GM12873 (cell line): ENCODE measurements around the gene RNF7.

Experiments used
- TF ChIP-seq, protein P1 (sequence below): IDR thresholded peaks from 2 replicates; pipeline ENCODE4 v1.5.1; 2012; ENCODE audit warnings: low read depth, mild to moderate bottlenecking, moderate library complexity, low read length, control low read depth; ENCODE audit not compliant: insufficient read depth; ENCODE audit errors: missing control alignments

Gene RNF7

DNA sequence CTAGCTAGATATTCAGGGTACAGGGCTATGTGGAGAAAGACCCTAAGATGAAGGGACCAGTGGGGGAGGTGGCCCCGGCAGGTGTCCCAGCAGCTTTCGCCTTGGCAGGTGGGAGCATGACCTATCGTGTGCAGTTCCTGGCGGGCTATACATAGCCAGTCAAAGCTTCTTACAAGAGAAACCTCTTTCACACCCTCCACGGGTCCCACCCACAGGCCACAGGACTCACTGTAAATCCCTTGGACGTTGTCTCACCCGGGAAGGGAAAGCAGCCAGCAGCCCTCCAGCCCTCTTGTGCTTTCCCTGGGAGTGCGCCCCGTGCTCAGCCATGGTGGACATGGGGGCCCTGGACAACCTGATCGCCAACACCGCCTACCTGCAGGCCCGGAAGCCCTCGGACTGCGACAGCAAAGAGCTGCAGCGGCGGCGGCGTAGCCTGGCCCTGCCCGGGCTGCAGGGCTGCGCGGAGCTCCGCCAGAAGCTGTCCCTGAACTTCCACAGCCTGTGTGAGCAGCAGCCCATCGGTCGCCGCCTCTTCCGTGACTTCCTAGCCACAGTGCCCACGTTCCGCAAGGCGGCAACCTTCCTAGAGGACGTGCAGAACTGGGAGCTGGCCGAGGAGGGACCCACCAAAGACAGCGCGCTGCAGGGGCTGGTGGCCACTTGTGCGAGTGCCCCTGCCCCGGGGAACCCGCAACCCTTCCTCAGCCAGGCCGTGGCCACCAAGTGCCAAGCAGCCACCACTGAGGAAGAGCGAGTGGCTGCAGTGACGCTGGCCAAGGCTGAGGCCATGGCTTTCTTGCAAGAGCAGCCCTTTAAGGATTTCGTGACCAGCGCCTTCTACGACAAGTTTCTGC, 40.1 kb downstream of the RNF7 start:
- TF ChIP-seq, protein P1, sequence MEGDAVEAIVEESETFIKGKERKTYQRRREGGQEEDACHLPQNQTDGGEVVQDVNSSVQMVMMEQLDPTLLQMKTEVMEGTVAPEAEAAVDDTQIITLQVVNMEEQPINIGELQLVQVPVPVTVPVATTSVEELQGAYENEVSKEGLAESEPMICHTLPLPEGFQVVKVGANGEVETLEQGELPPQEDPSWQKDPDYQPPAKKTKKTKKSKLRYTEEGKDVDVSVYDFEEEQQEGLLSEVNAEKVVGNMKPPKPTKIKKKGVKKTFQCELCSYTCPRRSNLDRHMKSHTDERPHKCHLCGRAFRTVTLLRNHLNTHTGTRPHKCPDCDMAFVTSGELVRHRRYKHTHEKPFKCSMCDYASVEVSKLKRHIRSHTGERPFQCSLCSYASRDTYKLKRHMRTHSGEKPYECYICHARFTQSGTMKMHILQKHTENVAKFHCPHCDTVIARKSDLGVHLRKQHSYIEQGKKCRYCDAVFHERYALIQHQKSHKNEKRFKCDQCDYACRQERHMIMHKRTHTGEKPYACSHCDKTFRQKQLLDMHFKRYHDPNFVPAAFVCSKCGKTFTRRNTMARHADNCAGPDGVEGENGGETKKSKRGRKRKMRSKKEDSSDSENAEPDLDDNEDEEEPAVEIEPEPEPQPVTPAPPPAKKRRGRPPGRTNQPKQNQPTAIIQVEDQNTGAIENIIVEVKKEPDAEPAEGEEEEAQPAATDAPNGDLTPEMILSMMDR = no peak

DNA sequence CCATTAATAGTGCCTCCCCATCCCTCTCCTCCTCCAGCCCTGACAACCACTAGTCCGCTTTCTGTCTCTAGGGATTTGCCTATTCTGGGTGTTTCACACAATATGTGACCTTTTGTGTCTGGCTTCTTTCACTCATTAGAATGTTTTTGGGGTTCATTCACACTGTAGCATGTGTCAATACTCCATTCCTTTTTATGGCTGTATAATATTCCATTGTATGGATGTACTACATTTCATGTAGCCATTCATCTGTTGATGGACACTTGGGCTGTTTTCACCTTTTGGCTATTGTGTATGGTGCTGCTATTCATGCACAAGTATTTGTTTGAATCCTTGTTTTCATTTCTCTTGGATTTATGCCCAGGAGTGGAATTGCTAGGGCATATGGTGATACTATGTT, 41.6 kb downstream of the RNF7 start:
- TF ChIP-seq, protein P1 = no peak

DNA sequence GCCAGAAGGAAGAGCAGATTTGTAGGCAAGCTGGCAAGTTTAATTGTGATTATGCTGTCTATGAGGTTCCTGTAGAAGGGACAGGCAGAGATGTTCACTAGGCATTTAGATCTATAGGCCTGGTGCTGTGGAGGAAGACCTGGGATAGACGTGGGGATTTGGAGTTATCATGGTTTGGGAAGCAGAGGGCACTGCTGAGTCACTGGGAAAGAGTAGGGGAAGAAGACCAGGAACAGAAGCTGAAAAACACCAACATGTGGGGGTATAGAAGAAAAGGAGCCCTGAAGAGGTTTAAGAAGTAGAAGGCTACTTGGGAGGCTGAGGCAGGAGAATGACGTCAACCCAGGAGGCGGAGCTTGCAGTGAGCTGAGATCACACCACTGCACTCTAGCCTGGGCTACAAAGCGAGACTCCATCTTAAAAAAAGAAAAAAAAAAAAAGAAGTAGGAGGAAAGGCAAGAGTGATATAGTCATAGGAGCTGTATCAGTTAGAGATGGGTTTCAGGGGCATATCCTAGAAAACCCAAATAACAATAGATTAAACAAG, 44.4 kb downstream of the RNF7 start:
- TF ChIP-seq, protein P1 = no peak

DNA sequence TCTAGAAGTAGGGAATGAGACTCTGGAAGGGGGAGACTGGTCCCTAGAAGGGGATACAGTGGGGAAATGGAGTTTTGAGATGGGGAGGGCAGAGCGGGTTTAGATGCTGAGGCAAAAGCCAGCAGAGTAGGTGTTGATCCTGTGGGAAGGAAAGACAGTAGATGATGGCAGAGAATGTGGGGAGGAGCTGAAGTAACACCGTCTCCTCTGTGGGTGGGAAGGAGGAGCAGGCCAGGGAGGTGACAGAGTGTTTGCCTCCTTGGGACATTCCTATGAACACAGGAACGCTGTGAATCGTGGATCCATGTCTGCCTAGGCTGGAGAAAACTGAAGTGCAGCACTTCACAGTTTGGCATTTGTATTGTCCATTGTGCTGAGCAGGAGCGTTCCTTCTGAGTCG, 45.5 kb downstream of the RNF7 start:
- TF ChIP-seq, protein P1 = no peak

DNA sequence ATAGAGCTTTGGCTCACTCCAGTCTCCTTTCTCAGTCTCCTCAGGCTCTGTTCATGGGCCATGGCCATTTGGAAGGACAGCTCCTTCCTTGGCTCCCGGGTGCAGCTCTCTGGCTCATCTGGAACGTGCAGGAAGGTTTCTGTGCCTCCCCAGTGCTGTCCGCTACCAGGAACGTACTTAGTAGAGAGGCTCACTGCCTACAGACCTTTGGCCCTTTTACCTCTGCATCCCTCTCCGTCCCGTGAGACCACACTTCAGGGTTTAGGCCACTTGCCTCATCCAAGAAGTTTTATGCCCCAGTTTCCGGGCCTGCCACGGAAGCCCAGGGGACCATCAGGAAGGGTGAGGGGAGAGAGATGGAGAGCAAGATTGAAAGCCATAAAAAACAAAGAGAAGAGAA, 46.0 kb downstream of the RNF7 start:
- TF ChIP-seq, protein P1 = no peak

DNA sequence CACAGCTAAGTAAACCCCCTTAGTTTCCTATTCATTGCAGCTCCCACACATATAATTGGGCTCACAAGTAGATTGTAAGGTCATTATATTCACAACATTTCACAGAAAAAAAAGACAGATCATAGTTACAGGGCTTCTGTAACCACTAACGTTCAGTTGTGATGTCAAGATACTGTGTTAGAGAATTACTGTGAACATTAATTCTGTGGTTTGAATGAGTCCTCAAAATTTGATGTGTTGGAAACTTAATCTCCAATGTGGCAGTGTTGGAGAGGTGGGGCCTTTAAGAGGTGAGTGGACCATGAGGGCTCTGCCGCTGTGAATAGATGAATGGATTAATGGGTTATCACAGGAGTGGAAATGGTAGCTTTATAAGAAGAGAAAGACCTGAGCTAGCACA, 46.4 kb downstream of the RNF7 start:
- TF ChIP-seq, protein P1 = no peak

DNA sequence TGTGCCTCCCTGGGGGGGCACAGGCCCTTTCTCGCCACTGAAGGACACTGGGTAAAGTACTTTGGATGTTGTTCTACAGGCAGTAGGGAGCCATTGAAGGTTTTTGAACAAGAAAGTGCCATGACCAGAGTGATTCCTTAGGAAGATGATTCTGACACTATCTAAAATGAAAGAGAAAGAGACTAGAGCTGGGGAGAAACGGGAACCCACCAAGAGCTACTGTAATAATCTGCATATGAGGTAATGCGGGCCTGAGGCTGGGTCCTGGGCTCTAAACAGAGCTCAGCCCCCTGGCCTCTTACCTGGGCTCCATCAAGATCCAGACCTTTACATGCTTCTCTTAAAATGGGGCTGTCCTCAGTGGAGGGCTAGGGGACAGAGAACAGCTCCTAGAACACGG, 50.1 kb downstream of the RNF7 start:
- TF ChIP-seq, protein P1 = no peak
